ENCODE measurements around the gene WRAP73.
A peak's percentile ranks its signal among the peaks of the same experiment; 100 is the strongest.
"Not testable (repeated sequence)": the region's sequence is repeated elsewhere in the genome, so short reads cannot be mapped to it uniquely, and the experiment has no call there.

The WRAP73 gene

GRCh38 chr1:3627515-3628253 lies 22.2 kb downstream of the WRAP73 start:
- no peak for DNase-seq

- no peak for DNase-seq
Observed at GRCh38 chr1:3626025-3626424, 23.9 kb downstream of the WRAP73 start.

GRCh38 chr1:3625151-3625907 lies 24.6 kb downstream of the WRAP73 start:
- no peak for DNase-seq

GRCh38 chr1:3624200-3625136 lies 25.4 kb downstream of the WRAP73 start, which contains the start of gene TPRG1L:
Gene TPRG1L, plus strand, starts transcription at chr1:3625015. Its CDS starts 58 bp downstream, at chr1:3625073.
- DNase-seq = peak; percentile 100

- no peak for DNase-seq
Observed at GRCh38 chr1:3623441-3624199, 26.3 kb downstream of the WRAP73 start.

GRCh38 chr1:3622102-3622501 lies 27.8 kb downstream of the WRAP73 start:
- DNase-seq = not testable (repeated sequence)

- DNase-seq = peak; percentile 29
Observed at GRCh38 chr1:3621151-3621671, 28.7 kb downstream of the WRAP73 start.

- no peak for DNase-seq
Observed at GRCh38 chr1:3620708-3621107, 29.2 kb downstream of the WRAP73 start.

- DNase-seq = peak; percentile 86
Observed at GRCh38 chr1:3618881-3619671, 30.8 kb downstream of the WRAP73 start.

- no peak for DNase-seq
Observed at GRCh38 chr1:3618531-3618880, 31.4 kb downstream of the WRAP73 start.

- DNase-seq = no peak
Observed at GRCh38 chr1:3617806-3618345, 32.0 kb downstream of the WRAP73 start.

- DNase-seq = no peak
Observed at GRCh38 chr1:3616861-3617260, 33.0 kb downstream of the WRAP73 start.

- DNase-seq = peak; percentile 50
Observed at GRCh38 chr1:3614755-3615742, 34.9 kb downstream of the WRAP73 start.

- DNase-seq = no peak
Observed at GRCh38 chr1:3612123-3612522, 37.8 kb downstream of the WRAP73 start.

- DNase-seq = peak; percentile 64
Observed at GRCh38 chr1:3611170-3612019, 38.5 kb downstream of the WRAP73 start, which contains the start of gene MEGF6. Gene MEGF6, minus strand, starts transcription at chr1:3611508. Its CDS starts 240 bp downstream, at chr1:3611268.

GRCh38 chr1:3610527-3611169 lies 39.3 kb downstream of the WRAP73 start:
- DNase-seq = peak; percentile 51

GRCh38 chr1:3609769-3610526 lies 40.0 kb downstream of the WRAP73 start:
- DNase-seq = no peak
